T-helper 1 cell treated with Interleukin-12 subunit alpha and Interleukin-12 subunit beta and Interleukin-4 antibody, amounts not matched to agents 30 ng/mL and 1 ng/mL, for 36 hours (primary cell): ENCODE results near the gene BDNF. TPM values are rescaled to one million over a fixed set of nuclear protein-coding genes. Genes with fewer than 3 reads are reported as not detected.

ENCODE experiments used
- intact Hi-C: fragments of 100-400 bp; cut with micrococcal nuclease; formaldehyde crosslinking; loops from one replicate; pipeline ENCODE4 v1.15.1; 2024
- total RNA-seq: library from RNA; stranded (reverse); gene quantifications from 2 replicates; pipeline ENCODE4 v1.2.3, GENCODE V29; 2022

BDNF gene
- total RNA-seq, 1 donor from 2014 or later, result not detected

DNA sequence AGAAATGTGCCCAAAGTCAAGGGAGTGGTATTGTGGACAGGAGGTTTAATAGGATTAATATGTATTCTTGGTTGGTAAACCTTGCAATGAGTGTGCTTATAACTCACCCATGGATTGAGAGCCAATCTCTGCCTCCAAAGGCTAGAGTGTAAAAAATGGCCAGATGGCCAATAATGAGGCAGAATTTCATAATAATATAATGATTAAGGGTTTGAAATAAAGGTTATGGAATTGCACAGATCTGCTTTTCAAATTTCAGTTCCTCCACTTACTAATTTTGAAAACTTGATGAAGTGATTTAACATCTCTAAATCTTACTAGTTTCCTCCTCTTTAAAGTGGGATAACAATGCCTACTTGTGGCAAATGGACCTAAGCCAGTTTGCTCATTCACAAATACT is 94.8 kb downstream of the BDNF start:
- intact Hi-C loops, result no loop called here

Other genes starting within 250 kb of the BDNF start
- not detected in 2 replicates for gene LGR4, start 227.7 kb downstream of the BDNF start, total RNA-seq
- 27.8 and 28.2 TPM in 2 replicates for gene LIN7C, start 193.7 kb downstream of the BDNF start, total RNA-seq